T-helper 2 cell (primary cell): ENCODE measurements around the gene ADH4.
"Not testable (repeated sequence)": the region's sequence is repeated elsewhere in the genome, so short reads cannot be mapped to it uniquely, and the experiment has no call there.

Experiments
- DNase-seq, 5 experiments: peaks; one replicate each; pipeline versions ENCODE4 v3.0.0 to v3.0.0-alpha.2; 2012 to 2022
- total RNA-seq, 2 donors: gene quantifications; one replicate each; lab custom pipeline; 2026; lab: John Stamatoyannopoulos, UW

The ADH4 gene
- 0 reads per million in 2 donors for total RNA-seq

DNA sequence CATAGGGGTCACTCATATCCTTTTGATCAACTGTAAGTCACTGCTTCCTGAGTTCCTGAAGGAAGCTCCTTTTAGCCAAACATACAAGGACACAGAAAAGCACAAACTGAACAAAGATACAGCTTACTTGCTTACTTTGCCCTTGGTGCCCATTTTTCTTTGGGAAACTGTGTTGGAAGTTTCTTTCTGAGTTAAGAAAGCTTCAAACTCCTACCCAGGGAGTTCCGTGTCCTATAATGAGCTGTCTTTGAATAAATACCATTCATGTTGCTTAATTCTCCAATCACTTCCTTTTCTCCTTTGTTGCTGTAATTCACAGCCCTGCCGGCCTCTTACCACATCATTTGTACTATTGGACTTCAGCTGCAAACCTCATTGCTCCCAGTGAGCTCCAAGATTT lies at the start of gene ADH4:
Gene ADH4 (minus strand): TSS at position 228 of the 400 bp plus-strand sequence. CDS start 75 bp downstream, at position 153.
- DNase-seq, result no peak

DNA sequence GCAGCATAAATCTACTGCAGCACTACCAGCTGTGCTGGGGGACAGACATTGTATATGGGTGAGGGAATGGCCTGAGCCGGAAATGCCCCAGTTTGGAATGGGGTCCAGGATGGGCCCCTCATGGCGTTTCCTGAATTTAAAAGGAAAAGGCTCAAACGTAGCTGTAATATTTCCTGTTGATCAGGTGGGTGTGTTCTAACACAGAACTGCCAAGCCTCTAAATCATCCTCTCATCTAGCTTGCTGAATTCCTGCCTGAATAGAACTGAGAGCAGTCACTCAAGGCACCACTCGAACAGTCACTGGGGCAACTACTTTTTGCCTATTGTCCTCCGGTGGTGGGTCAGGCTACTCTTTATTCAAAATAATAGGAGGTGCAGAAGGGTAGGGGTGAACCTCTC lies 46.2 kb upstream of the ADH4 start:
- no peak for DNase-seq

DNA sequence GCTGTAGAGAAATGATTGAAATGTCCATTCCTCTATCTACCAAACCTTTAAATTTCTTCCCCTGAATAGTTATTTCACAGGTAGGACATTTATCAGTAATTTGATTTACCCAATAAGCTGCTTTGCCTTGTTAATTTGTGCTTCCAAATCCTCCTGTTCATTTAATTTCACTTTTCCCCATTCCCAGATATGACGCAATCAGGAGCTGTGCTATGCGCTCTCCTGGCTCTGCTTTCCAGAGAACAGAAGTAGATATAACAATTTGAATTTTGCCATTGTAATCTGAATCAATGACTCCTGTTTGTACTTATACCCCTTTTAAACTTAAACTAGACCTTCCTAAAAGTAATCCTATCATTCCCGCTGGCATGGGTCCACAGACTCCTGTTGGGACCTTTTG lies 45.8 kb upstream of the ADH4 start:
- not testable (repeated sequence) for DNase-seq

DNA sequence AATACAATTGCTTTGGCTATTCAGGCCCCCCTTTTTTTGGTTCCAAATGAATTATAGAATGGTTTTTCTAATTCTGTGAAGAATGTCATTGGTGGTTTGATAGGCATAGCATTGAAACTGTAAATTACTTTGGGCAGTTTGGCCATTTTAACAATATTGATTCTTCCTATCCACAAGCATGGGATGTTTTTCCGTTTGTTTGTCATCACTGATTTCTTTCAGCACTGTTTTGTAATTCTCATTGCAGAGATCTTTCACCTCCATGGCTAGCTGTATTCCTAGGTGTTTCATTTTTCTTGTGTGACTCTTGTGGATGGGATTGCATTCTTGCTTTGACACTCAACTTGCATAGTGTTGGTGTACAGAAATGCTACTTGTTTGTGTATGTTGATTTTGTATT lies 41.9 kb upstream of the ADH4 start:
- DNase-seq, result no peak

DNA sequence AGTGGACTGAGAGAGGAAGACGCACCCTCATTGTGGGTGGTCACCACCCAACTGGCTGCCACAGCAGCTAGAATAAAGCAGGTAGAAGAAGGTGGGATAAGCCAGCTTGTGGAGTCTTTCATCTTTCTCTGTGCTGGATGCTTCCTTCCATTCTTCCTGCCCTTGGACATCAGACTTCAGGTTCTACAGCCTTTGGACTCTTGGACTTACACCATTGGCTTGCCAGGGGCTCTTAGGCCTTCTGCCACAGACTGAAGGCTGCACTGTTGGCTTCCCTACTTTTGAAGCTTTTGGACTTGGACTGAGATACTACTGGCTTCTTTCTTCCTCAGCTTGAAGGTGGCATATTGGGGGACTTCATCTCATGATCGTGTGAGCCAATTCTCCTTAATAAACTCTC lies 41.5 kb upstream of the ADH4 start:
- DNase-seq, result no peak

DNA sequence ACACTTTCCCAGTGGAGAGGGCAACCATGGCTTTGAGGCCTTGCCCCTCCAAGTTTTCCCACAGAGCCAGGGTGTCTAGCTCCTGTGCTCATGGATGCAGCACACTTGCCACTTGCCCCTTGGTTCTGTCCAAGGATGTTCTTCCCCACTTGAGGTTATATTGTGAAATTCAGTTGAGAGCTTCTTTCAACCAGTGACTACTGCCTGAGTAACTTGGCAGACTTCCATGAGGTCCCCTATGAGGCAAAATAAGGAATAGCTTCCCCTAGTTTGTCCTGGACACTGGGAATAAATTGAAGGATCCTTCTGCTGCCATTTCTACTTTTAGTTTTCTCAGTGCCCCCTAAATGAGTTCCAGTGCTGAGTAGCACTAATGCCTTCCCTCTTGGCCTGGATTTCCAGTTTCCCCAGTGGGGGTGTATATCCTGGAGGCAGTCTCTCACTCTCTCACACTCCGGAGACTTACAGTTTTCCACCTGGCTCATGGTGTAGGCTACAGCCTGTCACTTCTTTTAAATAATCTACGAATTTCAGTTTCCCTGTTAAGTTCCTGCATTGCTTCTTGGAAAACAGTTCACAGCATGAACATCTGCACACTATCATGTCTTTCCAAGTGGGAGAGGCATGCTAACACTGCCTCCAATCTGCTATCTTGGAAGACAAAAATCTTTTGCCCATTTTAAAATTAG lies 36.4 kb upstream of the ADH4 start:
- no peak for DNase-seq

DNA sequence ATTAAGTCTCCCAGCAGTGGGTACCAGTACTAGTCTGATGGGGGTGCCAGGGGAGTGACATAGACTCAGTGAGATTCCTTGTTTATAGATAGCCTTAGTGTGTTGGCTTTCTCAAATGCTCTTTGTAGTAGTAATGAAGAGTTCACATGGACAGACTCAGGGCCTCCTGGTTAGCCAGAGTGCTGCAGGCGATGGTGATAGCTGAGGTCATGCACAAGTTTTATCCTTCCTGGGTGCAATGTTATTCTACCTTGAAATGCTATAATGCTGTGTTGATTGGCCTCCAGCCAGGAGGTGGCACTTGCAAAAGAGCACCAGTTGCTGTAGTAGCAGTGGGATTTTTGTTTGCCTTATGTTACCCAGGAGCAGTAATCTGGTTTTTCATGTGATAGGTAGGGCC lies 35.5 kb upstream of the ADH4 start:
- DNase-seq, result no peak

DNA sequence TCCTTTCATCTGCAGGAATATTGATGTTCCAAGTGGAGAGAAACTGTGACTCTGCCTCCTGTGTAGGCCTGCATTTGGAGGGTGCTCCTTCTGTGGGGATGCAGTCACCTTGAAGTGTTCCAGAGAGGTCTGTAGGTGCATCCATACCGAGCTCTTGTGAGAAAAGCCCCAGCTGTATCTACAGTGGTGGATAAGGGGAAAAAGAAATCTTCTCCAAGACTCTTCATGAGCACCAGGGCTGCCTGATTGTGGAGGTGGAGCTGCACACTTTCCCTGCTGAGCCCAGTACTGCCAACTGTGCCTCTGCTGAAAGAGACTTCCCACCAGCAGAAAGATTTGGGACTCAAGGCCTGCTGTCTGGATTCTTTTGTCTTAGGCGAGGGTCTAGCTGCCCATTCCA lies 35.1 kb upstream of the ADH4 start:
- DNase-seq, result no peak

DNA sequence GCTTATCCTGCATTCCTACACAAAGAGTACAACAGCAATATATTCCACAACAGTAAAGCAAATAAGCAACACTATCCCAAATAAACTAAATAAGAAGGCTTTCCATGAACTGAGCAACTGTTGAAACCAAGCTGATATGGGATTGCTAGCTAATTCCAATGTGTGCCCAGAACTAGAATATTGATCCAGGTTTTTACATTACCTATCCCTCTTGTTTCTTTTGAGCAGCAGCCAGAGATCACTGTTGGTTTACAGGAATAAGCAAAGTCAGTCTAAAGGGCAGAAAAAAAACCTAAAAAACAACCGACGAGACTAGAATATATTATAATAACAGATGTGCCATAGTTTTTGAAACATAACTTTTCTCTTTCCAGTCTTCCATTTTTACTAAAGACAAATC lies 22.4 kb upstream of the ADH4 start:
- DNase-seq, result no peak

DNA sequence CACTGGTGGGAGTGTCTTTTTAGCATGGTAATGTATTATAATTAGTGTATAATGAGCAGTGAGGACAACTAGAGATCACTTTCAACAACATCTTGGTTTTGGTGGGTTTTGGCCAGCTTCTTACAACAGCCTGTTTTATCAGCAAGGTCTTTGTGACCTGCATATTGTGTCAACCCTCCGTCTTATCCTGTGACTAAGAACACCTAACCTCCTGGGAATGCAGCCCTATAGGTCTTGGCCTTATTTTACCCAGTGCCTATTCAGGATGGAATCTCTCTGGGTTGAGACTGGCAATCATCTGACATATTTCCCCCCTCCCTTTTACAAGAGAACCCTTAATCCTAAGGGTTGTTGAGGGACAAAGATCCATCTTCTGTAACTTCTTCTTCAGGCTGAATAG lies 21.9 kb upstream of the ADH4 start:
- no peak for DNase-seq

DNA sequence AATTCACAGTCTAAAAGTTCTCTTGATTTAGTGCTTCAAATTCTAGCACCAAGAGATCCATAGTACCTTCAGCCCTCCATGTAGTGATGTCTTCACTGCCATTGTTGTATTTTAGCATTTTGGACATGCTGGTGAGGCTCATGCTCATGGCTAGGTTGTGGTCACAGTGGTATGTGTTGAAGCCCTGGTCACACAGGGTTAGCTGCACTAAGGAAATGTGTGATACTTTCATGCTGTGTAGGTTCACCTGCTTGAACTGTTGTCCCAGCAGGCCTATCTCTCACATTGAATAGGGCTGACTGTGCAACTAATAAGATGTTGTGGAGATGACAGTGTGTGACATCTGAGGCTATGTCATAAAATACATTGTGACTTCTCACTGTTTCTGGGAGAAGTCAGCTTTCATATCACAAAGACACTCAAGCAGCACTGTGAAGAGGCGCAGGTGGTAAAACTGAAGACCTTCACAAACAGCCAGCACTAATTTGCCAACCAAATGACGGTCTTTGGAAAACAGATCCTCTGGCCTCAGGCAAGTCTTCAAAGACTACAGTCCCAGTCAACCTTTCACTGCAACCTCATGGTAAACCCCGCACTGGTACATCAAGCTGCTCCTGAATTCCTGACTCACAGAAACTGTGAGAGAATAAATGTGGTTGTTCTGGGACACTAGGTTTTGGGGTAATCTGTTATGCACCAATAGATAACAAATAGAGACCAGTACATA lies 17.4 kb upstream of the ADH4 start:
- no peak for DNase-seq

DNA sequence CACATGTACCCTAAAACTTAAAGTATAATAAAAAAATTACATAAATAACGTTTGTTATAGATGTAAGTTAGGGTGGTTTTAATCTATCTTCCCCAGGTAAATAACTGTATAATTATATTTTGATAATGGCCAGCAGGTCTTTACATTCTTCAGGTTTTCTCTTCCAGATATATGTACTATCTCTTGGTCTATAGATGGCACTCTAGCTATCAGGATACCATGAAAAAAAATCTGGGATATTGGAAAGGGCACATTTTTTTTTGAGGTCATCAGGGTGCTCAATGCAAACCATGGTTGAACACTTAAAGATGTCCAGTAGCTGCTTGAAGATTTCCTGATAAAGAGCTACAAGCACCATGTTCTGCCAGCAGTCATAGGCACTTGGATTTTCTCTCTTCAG lies 15.6 kb upstream of the ADH4 start:
- no peak for DNase-seq

DNA sequence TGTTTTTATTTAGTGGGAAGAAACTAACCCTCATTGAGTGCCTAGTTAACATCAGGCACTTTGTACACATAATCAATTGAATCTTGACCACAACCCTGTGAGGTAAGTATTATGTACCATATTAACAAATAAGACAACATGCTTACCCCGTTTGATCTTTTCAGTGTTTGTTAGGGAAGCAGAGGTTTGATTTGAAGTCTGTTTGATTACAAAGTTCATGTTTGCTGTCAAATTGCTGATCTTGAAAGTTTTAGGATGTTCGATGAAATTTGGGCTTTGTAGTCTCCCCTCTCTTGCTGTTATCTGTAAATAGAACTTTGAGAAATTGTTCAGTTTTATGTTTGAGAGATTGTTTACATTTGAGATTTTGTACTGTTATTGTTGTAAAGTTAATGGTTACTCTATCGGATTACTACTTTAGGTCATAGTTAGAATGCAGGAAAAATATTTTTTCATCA lies 13.4 kb upstream of the ADH4 start:
- DNase-seq, result no peak

DNA sequence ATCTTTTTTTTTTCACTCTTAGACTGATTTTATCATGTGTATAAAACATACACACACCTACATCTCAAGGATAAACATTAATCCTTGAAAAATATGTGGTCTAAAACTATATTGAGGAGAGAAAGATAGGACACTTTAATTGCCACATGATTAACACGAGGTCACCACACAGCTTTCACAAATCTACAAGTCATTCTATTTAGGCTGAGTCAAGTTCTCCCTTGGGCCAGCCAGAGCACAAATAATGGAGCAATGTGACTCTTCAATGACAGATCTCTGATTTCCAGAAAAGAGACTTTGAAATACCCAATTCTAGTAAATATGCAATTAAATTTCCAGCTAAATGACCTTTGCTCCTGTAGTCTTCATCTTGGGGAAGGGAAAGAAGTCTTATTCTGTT lies 12.9 kb upstream of the ADH4 start:
- no peak for DNase-seq

DNA sequence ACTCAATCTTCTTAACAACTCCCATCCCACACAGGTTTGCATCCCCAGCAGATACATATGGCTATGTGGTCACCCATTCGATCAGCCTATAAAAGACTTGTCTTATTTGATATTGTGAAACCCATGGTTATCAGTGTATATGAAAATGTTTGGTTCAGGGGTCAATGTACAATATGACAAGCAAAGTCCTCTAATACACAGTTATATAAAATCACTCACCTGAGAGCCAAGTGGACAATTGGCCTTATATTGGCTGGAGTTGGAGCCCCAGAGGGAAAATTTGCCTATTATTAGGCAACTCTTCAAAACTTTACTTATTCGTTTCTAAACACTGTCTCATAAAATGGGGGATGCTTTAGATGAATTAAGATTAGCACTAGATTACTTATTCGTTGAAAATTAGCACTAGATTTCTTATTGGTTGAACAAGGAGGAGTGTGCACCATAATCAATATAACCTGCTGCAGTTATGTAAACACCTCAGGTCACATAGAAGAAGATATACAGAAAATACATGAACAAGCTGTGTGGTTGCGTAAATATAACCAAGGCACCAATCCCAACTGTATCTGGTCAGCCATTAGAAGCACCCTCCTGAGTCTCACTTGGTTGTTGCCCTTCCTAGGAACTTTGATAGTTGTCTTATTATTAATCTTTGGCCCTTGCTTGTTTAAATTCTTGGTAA lies 10.7 kb upstream of the ADH4 start:
- DNase-seq, result no peak

DNA sequence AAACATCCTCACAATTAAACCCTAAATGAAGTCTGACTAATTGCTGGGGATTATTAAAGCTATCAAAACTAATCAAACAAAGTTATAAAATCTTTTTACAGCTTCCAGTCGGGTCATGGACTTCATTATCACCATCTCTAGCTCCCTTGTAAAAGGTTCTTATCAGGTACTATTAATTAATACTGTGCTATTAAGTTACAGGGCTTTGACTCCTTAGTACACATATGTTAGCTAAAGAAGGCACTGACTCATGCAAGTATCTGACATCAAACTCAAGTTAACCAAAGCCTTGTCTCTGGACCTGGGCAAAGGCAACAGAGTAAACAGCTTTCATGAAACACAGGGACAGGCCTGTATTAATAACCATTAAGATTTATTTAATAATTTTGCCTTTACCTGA lies 7.9 kb upstream of the ADH4 start:
- DNase-seq, result no peak

DNA sequence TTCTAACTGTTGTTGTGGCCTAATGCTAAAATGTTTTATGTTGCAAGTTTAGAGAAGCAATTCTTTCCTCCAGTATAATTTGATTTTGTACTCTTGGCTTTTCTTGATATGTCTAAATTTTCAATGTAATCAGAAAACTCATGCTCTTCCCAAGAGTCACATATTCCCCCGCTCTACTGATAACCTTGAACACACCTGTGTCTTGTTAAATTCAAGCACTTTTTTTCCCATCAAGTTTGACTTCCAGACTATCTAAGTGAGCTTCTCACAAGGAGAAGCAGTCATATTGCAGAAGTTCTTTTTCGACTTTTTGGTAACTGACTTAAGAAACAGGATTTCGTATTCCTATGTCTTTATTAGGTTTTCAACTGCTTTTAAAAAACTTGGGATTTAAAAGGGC lies 7.4 kb upstream of the ADH4 start:
- no peak for DNase-seq

DNA sequence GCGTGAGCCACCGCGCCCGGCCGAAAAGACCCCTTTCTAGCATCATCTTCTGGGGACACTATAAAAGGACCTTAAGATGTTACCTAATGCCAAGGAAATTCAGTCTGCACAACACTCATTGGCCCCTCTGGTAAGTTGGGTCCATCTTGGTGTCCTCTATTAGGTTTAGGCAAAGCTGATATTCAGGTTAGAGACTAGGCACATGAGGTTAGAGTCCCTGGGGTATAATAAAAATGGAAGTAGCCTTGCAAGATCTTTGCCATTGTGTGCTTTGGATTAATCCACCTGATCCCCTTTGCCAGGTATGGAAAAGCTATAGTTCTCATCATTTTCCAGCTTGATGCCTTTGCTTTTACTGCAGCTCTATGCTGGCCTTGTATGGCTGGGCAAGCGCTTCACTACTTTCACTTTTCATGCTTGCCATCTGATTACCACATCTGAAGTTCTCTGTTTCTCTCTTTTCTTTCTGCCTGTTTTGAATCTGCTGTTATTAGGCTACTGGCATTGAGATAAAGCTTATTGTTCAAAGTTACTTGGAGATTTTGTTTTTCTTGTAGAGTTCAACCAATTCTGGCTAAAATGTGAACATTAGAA lies 5.4 kb upstream of the ADH4 start:
- DNase-seq, result peak in 1 of 5 experiments; percentile 3

DNA sequence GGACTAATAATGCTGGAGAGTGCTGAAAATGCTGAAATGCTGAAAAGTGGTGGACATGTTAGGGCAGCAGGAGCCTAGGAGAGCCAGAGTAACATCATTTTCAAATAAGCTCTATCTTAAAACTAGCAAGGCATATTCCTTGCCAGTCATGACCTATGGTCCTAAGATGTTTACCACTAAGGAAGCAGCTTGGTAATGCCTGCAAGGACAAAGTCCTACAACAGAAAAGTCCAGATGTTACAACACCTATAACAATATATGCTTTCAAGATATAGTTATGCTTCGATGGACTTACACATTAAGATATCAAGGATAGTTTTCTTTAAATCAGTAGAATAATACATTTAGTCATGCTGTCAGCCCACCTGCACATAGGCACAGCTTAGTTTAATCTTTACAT lies 4.5 kb upstream of the ADH4 start:
- no peak for DNase-seq

DNA sequence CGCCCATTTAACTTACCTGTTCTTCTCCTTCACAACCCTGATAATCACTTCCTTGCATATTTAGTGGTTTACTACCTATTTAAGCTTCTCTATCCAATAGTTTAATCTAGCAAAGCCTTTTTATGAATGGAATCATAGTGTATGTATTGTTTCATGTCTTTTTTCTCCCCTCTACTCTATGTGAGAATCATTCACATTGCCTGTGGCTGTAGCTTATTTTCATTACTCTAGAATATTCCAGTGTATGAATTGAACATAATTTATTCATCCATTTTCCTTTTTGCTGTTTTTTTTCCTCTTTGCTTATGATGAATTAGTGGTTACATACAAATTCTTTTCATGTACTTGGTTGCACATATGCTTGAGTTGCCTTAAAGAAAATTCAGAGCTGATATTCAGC lies 490 bp upstream of the ADH4 start:
- no peak for DNase-seq

DNA sequence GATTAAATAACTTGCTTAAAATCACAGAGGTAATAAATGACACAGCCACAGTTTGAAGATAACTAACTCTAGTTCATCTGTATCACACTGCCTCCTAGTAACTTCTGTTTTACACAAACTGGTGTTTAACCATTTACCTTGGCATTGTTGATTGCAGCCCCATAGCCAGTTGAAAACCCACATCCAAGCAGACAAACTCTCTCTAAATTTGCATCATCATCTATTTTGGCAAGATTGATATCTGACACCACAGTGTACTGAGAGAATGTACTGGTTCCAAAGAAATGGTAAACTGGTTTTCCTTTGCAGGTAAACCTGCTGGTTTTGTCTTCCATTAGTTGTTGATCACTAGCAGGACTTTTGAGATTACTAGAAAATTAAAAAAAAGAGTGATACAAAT lies 7.8 kb downstream of the ADH4 start:
- DNase-seq, result no peak

DNA sequence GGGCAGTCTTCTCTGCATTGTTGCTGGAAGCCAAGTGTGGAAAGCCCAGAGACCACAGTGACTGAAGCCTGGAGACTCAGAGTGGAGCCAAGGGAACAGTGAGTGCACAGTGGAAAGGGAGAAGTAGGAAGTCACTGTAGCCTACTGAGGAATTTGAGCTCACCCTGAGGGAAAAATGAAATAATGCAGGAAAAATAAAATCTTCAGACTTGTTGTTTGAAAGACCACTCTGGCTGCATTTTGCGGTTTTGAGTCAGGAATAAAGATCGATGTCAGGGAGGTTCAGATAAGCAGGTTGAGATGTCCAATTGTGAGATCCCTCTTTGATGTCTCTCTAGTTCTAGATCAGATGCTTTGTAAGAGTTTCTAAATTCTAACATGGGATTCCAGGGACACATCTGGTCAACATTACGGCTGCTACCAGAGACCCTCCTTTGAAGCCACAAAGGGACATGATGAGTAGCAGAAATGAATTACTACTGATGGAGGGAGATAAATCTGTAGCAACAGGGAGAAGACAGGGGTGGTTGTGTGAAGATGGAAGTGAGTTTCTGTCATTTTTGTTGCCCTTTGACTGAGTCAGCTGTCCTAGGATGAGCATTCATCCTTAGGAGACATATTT lies 8.4 kb downstream of the ADH4 start:
- DNase-seq, result no peak

DNA sequence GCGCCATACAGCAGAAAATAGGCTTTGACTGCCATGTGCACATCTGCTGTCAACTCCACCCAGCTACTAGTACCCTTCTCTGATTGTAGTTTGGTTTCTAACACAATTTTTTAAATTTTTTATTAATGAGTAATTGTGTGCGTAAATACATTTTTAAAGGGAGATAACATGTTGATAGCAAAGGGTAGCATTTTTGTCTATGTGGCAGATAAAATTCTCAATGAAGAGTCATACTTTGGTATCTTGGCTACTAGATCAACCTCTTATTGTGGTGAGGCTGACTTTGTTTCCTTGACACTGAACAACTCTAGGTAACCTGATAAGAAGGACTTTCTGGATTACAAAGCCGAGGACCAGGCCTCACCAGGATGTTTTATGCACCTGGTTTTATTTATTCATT lies 9.5 kb downstream of the ADH4 start:
- DNase-seq, result no peak
